GM12865 (cell line): ENCODE data around the gene EPB41L2.
"Not testable (repeated sequence)": the region's sequence is repeated elsewhere in the genome, so short reads cannot be mapped to it uniquely, and the experiment has no call there.

Experiments
- DNase-seq: peaks from one replicate; pipeline ENCODE4 v3.0.0; 2010; ENCODE audit warnings: low read depth
- H3K4me3 ChIP-seq: 2 replicates; pipeline ENCODE4 v1.5.1; 2011; ENCODE audit warnings: mild to moderate bottlenecking, low read depth, low read length, control low read depth
- TF ChIP-seq, protein P1 (sequence below): IDR thresholded peaks from 2 replicates; pipeline ENCODE4 v1.5.1; 2011; ENCODE audit warnings: low read length, control low read depth, low read depth, inconsistent platforms; ENCODE audit not compliant: insufficient read depth; ENCODE audit errors: missing control alignments

EPB41L2 gene

DNA sequence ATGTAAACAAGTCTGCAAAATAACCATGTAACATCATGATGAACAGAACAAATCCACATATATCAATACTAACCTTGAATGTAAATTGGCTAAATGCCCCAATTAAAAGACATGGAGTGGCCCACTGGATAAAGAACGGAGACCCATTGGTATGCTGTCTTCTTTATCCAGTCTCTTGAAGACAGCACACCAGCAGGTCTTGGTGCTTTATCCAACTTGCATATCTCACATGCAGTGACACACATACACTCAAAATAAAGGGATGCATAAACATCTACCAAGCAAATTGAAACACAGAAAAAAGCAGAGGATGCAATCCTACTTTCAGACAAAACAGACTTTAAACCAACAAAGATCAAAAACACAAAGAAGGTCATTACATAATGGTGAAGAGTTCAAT lies 30.3 kb upstream of the EPB41L2 start:
- DNase-seq: no peak
- no peak overlapping the region for H3K4me3 ChIP-seq
- TF ChIP-seq, protein P1, sequence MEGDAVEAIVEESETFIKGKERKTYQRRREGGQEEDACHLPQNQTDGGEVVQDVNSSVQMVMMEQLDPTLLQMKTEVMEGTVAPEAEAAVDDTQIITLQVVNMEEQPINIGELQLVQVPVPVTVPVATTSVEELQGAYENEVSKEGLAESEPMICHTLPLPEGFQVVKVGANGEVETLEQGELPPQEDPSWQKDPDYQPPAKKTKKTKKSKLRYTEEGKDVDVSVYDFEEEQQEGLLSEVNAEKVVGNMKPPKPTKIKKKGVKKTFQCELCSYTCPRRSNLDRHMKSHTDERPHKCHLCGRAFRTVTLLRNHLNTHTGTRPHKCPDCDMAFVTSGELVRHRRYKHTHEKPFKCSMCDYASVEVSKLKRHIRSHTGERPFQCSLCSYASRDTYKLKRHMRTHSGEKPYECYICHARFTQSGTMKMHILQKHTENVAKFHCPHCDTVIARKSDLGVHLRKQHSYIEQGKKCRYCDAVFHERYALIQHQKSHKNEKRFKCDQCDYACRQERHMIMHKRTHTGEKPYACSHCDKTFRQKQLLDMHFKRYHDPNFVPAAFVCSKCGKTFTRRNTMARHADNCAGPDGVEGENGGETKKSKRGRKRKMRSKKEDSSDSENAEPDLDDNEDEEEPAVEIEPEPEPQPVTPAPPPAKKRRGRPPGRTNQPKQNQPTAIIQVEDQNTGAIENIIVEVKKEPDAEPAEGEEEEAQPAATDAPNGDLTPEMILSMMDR: no peak

DNA sequence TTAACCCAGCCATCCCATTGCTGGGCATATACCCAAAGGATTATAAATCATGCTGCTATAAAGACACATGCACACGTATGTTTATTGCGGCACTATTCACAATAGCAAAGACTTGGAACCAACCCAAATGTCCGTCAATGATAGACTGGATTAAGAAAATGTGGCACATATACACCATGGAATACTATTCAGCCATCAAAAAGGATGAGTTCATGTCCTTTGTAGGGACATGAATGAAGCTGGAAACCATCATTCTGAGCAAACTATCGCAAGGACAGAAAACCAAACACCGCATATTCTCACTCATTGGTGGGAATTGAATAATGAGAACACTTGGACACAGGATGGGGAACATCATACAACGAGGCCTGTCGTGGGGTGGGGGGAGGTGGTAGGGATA lies 28.9 kb upstream of the EPB41L2 start:
- H3K4me3 ChIP-seq, DNase-seq: not testable (repeated sequence)

DNA sequence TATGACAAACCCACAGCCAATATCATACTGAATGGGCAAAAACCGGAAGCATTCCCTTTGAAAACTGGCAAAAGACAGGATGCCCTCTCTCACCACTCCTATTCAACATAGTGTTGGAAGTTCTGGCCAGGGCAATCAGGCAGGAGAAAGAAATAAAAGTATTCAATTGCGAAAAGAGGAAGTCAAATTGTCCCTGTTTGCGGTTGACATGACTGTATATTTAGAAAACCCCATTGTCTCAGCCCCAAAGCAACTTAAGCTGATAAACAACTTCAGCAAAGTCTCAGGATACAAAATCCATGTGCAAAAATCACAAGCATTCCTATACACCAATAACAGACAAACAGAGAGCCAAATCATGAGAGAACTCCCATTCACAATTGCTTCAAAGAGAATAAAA lies 27.3 kb upstream of the EPB41L2 start:
- DNase-seq, H3K4me3 ChIP-seq: not testable (repeated sequence)

DNA sequence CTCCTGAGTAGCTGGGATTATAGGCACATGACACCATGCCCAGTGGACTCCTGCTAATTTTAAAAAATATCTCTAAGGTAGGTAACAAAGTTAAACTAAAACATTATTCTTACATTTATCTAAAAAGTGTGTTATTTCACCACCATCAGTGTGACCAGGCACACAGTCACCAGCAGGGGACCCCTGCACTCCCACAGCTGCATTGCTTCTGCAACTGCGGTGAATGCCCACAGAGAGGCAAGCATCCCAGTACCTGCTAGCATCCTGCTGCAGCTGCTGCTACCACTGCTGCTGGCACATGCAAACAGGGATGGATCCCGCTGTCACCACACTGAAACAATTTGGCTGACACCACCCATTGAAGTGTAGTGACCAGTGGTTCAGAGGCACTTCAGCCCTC lies 21.9 kb upstream of the EPB41L2 start:
- TF ChIP-seq, protein P1: no peak
- DNase-seq: peak; percentile 11
- H3K4me3 ChIP-seq: no peak overlapping the region

DNA sequence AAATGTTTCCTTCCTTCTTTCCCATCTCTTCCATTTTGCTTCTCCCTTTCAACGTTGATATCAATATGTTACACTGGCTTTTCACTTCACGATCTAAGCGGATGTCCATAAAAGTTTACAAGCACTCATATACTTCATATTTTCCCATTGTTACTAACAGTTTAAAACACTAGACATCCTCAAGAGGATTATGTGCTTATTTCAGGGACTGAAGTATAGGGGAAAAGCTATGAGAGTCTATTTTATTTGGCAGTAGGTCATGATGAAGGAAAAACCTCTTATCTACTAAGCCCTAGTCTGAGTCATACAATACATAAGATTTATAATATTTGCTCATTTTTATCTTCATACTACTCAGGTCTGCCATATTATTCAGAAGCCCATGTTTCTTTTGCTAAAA lies 20.6 kb upstream of the EPB41L2 start:
- H3K4me3 ChIP-seq: no peak overlapping the region
- no peak for DNase-seq
- TF ChIP-seq, protein P1: no peak

DNA sequence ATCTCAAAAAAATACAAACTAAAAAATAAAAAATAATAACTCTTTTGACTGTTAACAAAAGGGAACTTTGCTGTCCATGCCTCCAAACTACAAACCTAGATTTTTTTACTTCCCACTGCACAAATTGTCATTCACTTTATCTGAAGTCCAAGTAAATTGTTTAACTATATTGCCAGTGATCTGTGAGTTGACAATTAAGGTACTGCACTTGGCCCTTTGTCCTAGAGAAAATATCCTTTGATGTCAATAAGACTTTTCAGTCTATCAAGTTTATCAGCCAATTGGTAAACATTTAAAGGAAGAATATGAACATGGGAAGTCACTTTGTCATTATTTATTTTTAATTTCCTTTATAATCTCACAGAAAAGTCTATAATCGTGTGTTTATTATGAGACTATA lies 19.3 kb upstream of the EPB41L2 start:
- TF ChIP-seq, protein P1: no peak
- H3K4me3 ChIP-seq: no peak overlapping the region
- no peak for DNase-seq

DNA sequence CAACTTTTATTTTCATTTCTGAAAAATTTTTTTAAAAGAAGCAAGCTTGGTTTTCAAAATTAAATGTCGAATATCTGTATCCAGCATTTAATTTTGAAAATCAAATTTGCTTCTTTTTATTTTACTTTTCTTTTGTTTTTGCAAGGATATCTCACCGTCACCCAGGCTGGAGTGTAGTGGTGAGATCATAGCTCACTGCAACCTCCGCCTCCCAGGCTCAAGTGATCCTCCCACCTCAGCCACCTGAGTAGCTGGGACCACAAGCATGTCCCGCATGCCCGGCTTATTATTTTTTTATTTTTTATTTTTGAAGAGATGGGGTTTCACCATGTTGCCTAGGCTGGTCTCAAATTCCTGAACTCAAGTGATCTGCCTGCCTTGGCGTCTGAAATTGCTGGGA lies 17.0 kb upstream of the EPB41L2 start:
- TF ChIP-seq, protein P1: no peak
- DNase-seq: no peak
- H3K4me3 ChIP-seq: no peak overlapping the region

DNA sequence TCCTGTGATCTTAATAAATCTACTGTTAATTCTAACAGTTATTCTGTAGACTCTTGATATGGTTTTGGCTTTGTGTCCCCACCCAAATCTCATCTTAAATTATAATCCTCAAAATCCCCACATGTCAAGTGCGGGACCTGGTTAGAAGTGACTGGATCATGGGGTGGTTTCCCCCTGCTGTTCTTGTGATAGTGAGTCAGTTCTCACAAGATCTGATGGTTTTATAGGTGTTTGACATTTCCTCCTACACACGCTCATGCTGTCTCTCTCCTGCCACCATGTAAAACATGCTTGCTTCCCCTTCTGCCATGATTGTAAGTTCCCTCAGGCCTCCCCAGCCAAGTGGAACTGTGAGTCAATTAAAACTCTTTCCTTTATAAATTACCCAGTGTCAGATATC lies 10.5 kb upstream of the EPB41L2 start:
- DNase-seq: no peak
- no peak overlapping the region for H3K4me3 ChIP-seq
- TF ChIP-seq, protein P1: no peak
